ENCODE results near the gene ASB6.

ASB6 gene

DNA sequence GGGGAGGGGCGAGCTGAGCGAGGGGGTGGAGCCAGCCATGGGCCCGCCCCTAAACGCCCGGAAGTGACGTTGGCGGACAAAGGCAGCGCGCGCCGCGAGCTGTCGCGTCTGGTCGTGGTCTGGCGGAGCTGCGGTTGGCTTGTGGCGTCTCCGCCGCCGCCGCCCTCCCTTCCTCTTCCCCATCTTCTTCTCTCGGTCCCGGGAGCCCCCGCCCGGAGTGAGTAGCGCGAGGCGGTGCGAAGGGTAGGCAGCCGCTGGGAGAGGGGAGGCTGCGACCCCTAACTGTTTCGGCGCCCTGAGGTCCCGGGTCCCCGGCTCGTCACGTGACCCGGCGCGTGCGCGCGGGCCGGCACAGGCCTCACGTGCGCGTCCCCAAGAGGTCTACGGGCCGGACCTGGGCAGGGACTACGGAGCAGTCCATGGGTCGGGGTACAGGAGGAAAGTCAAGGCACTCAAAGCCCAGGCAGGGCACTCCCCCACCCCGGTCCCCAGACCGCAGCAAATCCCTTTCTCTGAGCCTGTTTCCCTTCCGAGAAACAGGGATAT, 15.8 kb downstream of the ASB6 start, which contains the start of gene NTMT1:
TSS of gene NTMT1 (plus strand) at position 85 of the 546 bp plus-strand sequence. CDS start 6,541 bp downstream, outside the sequence.
- TF ChIP-seq ZFX (IDR thresholded peaks at IDR 0.05; ENCODE audit: borderline replicate concordance) = no peak
- TF ChIP-seq, protein P1, sequence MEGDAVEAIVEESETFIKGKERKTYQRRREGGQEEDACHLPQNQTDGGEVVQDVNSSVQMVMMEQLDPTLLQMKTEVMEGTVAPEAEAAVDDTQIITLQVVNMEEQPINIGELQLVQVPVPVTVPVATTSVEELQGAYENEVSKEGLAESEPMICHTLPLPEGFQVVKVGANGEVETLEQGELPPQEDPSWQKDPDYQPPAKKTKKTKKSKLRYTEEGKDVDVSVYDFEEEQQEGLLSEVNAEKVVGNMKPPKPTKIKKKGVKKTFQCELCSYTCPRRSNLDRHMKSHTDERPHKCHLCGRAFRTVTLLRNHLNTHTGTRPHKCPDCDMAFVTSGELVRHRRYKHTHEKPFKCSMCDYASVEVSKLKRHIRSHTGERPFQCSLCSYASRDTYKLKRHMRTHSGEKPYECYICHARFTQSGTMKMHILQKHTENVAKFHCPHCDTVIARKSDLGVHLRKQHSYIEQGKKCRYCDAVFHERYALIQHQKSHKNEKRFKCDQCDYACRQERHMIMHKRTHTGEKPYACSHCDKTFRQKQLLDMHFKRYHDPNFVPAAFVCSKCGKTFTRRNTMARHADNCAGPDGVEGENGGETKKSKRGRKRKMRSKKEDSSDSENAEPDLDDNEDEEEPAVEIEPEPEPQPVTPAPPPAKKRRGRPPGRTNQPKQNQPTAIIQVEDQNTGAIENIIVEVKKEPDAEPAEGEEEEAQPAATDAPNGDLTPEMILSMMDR (IDR thresholded peaks at IDR 0.05) = no peak
- peak within 1 kb of the TSS; percentile 83 for H3K27ac ChIP-seq

DNA sequence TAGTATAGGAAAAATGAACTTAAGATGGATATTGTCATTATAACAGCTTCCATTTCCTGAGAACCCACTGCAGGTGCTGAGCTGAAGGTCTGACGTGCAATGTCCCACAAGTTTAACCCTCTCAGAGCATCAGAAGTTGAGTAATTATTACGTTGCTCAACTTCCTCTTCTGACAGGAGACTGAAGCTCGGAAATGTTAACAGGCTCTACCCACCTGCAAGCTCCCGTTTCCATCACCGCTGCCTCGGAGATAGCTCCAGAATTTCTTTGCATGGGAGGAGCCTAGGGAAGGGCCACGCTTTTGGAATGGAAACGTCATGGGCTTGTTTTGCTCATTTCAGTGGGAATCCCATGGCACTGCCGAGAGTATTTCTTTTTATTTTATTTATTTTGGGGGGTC, 17.0 kb downstream of the ASB6 start:
- TF ChIP-seq ZFX (IDR thresholded peaks at IDR 0.05; ENCODE audit: borderline replicate concordance) = no peak
- peak overlapping the region; percentile 83 for H3K27ac ChIP-seq

DNA sequence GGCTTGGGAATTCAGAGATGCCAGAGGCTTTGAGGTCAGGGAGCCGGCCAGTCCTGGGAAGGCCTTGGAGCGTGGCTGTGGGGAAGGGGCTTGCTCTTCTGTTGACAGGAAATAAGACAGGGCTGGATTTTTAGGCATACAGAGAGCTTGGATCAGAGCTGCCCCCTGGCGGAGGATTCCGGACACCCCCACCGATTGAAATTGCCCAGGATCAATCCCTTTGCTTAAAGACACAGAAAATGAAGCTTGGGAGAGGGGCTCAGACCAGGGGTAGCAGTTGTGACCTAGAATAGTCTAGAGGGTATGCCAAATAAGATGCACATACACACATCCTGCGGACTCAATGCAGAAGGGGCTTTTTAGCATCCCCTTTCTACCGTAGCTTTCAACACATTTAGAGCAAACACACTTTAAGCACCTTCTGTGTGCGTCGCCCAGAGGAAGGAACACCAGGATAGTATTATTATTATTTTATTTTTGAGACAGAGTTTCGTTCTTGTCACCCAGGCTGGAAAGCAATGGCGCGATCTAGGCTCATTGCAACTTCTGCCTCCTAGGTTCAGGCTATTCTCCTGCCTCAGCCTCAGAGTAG, 17.7 kb downstream of the ASB6 start:
- H3K27ac ChIP-seq = peak overlapping the region; percentile 83
- TF ChIP-seq ZFX (IDR thresholded peaks at IDR 0.05; ENCODE audit: borderline replicate concordance) = no peak
- TF ChIP-seq, protein P1 (IDR thresholded peaks at IDR 0.05) = peak; percentile 92

DNA sequence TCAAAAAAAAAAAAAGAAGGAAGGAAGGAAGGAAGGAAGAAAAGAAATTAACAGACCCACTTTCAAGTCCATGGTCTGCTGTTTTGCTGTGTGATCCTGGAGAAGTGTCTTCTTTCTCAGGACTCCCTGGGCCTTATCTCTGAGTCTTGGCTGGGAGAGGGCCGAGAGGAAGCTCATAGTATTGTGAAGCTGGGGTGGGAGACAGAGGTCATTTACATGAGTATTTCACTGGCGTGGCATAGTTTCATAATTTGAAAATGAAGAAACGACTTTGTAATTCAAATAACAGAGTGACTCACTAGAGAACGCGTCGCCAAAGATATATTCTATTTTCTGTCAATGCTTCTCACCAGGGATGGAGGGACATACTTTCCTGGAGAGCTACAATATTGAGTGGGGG, 18.6 kb downstream of the ASB6 start:
- TF ChIP-seq, protein P1 (IDR thresholded peaks at IDR 0.05) = no peak
- no peak for TF ChIP-seq ZFX (IDR thresholded peaks at IDR 0.05; ENCODE audit: borderline replicate concordance)
- H3K27ac ChIP-seq = no peak overlapping the region

DNA sequence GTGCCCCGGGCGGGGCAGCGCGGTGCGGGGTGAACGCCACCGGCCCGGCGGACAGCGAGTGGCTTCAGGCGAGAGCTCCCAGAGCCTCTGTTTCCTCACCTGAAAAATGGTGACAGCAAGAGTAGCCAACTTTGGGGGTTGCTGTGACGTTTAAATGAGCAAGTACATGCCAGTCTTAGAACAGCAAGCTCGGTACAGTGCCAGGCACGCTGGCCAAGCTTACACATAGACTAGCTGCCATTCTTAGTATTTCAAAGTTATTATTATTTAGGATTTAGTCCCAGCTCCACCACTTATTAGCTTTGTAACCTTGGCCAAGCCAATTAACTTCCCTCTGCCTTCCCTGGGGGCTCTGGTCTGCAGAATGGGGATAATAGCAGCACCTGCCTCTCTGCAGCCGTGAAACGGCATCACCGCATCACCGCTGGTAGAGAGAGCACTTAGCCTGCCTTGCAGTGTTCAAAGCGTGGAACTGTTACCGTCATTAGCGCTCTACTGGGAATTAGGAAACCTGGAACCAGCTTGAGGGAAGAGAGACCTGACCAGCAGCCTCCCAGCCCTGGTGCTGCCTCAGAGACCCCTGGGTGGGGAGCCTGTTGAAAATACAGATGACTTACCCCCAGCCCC, 21.2 kb downstream of the ASB6 start, which contains the start of gene C9orf50:
TSS of gene C9orf50 (minus strand) at position 433 of the 627 bp plus-strand sequence. CDS start 527 bp downstream, outside the sequence.
- no peak within 1 kb of the TSS for H3K27ac ChIP-seq
- no peak for TF ChIP-seq ZFX (IDR thresholded peaks at IDR 0.05; ENCODE audit: borderline replicate concordance)
- TF ChIP-seq, protein P1 (IDR thresholded peaks at IDR 0.05) = no peak

DNA sequence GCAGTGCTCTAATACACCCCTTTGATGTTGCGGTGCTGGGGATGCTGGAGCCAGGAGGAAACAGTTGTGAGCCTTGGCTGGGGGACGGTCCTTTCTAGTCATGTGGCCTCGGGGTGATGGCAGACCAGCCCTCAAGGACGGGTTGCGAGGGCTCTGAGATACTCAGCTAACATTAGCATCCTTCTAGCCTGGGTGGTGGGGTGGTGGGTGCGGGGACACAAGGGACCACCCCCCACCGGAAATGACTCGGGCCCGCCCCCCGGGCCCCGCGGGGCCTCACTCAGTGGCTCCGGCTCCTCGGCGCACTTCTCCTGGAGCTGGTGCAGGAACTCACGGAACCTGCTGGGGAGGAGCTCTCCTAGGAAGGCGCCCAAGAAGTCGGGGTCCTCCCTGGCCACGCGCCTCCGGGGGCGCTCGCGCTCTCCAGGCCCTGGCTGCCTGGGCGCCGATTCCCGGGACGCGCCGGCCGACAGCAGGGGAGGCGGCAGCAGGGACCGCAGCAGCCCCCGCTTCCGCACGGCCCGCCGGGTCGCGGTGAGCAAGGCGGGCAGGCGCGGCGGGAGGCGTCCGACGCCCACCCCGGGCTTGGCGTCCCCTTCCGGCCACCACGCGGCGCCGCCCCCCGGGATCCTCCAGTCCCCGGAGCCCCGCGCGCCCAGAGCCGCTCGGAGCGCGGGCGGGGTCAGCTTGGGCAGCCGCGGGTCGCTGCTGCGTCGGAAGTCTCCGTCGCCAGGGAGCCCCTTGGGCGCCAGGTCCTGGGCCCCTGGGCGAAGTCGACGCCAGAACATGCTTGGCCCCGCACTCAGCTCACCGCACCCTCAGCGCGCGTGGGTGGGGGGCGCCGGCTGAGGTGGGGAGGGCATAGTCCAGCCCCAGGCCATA, 21.9 kb downstream of the ASB6 start:
- TF ChIP-seq, protein P1 (IDR thresholded peaks at IDR 0.05) = peak; percentile 29
- no peak for TF ChIP-seq ZFX (IDR thresholded peaks at IDR 0.05; ENCODE audit: borderline replicate concordance)
- no peak overlapping the region for H3K27ac ChIP-seq

DNA sequence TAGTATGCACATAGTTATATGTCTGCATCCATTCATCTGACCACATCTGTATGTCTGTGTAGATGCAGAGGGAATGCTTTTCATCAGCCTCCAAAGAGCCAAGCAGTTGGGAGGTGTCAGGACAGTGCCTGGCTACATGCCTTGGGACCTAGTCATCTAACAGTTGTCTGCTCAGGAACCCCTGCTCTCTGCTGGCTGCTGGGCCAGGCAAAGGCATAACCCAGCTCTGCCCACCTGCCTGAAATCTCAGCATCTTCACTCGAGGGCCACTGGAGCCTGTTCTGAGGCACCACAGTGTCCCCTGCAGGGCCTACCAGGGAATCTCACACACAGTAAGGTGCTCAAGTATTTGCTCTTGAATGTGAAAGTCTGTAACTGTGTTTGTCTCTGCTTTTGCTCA, 24.8 kb downstream of the ASB6 start:
- H3K27ac ChIP-seq = no peak overlapping the region
- TF ChIP-seq ZFX (IDR thresholded peaks at IDR 0.05; ENCODE audit: borderline replicate concordance) = no peak
- TF ChIP-seq, protein P1 (IDR thresholded peaks at IDR 0.05) = peak; percentile 66

All from 22Rv1 (cell line).